DND-41 (cell line): Measurements from ENCODE around the gene RGS5.

Source experiments
- ATAC-seq: fragments of 200-7000 bp; cut with Tn5 transposase; 3 replicates; pipeline ENCODE4 v1.9.1; 2021; ENCODE audit warnings: low read depth; ENCODE audit not compliant: insufficient read depth
- DNase-seq: peaks from one replicate; pipeline ENCODE4 v3.0.0-alpha.2; 2020
- H2AFZ ChIP-seq: 2 replicates; pipeline ENCODE4 v1.6.0; 2012; ENCODE audit warnings: low read depth, low read length
- H3K27ac ChIP-seq: 2 replicates; pipeline ENCODE4 v1.5.1; 2012; ENCODE audit warnings: low read length, inconsistent platforms
- H3K27me3 ChIP-seq: fragments of 200-600 bp; sonication (generic); 2 replicates; pipeline ENCODE4 v1.6.0; 2012; ENCODE audit warnings: low read length, mild to moderate bottlenecking, inconsistent platforms; ENCODE audit not compliant: insufficient read depth, poor library complexity
- H3K36me3 ChIP-seq: 2 replicates; pipeline ENCODE4 v1.5.1; 2012; ENCODE audit warnings: low read length, inconsistent platforms; ENCODE audit not compliant: insufficient read depth
- H3K4me1 ChIP-seq: 2 replicates; pipeline ENCODE4 v1.5.1; 2012; ENCODE audit warnings: mild to moderate bottlenecking, low read length; ENCODE audit not compliant: insufficient read depth
- H3K4me2 ChIP-seq: 2 replicates; pipeline ENCODE4 v1.6.0; 2012; ENCODE audit warnings: mild to moderate bottlenecking, moderate library complexity, low read length, inconsistent platforms; ENCODE audit not compliant: insufficient read depth
- H3K4me3 ChIP-seq, 2 experiments: fragments of 200-600 bp in 1 of 2; shearing (Covaris generic) in 1 of 2; 2 replicates each; pipeline ENCODE4 v1.5.1; 2012 to 2016; ENCODE audit warnings: inconsistent platforms in 2 of 2, low read length in 2 of 2, mild to moderate bottlenecking in 2 of 2, low read depth in 1 of 2, moderate library complexity in 1 of 2
- H3K79me2 ChIP-seq: 2 replicates; pipeline ENCODE4 v1.6.0; 2012; ENCODE audit warnings: low read length, inconsistent platforms; ENCODE audit not compliant: insufficient read depth
- H3K9ac ChIP-seq: 2 replicates; pipeline ENCODE4 v1.6.0; 2012; ENCODE audit warnings: low read depth, mild to moderate bottlenecking, inconsistent platforms, low read length, moderate library complexity
- H3K9me3 ChIP-seq: 2 replicates; pipeline ENCODE4 v1.5.1; 2012; ENCODE audit warnings: low read length, moderate library complexity, mild to moderate bottlenecking, inconsistent platforms; ENCODE audit not compliant: insufficient read depth, severe bottlenecking
- H4K20me1 ChIP-seq: 2 replicates; pipeline ENCODE4 v1.6.0; 2012; ENCODE audit warnings: low read length; ENCODE audit not compliant: insufficient read depth
- CTCF ChIP-seq: IDR thresholded peaks from 2 replicates; pipeline ENCODE4 v1.5.1; 2012; ENCODE audit warnings: borderline replicate concordance, low read length, moderate library complexity, mild to moderate bottlenecking; ENCODE audit not compliant: poor library complexity, severe bottlenecking; ENCODE audit errors: extremely low read depth
- EZH2 ChIP-seq: IDR thresholded peaks from 3 replicates; pipeline ENCODE4 v1.6.1; 2012; ENCODE audit warnings: borderline replicate concordance, low read depth, mild to moderate bottlenecking, moderate library complexity, low read length, inconsistent platforms; ENCODE audit not compliant: severe bottlenecking

The RGS5 gene

DNA sequence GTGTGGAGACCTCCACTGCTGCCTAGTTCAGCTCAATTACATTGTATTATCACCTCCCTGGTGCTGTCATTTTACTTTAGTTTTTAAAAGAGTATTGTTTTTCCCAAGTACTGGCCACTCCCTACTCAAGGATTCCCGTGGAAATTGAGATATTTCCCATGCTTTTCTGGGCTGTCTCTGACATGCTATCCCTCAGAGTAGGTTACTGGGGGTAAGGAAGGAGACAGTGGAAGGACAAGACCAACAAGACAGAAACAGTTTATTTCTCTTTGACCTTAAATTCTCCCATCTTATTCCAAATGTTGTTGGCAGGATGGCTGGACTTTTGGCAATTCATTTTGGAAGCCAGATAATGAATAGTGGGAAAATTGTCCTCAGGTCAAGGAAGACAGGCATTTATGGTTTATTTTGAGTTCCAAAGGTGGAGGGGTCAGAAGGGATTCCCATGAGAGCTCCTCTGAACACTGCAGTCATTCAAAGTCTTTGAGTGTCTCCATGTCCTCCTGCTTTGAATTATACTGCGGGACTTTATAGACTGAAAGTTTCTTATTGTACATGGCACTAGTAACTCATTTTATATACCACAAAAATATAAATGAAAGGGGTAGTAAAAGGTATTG, 20.3 kb downstream of the RGS5 start:
- Histone ChIP-seq H3K9me3 (no peaks in the 10 kb centered on the region), H3K9ac (no peak overlapping the region), H3K27ac (no peak overlapping the region), H3K4me2 (no peak overlapping the region), H3K36me3 (no peaks in the 10 kb centered on the region), H3K4me1 (no peaks in the 10 kb centered on the region), H3K4me3 (no peak overlapping the region), H4K20me1 (no peaks in the 10 kb centered on the region), H3K79me2 (no peaks in the 10 kb centered on the region), H3K27me3 (no peaks in the 10 kb centered on the region), H2AFZ (no peak overlapping the region)
- DNase-seq (no peak), ATAC-seq (no peak)
- TF ChIP-seq CTCF: no peak
- no peak for TF ChIP-seq EZH2

GRCh38 chr1:163178628-163179027, 24.1 kb downstream of the RGS5 start:
- no peak for ATAC-seq
- H3K4me1 ChIP-seq: no peaks in the 10 kb centered on the region
- no peaks in the 10 kb centered on the region for H3K27me3 ChIP-seq
- DNase-seq: no peak
- no peak overlapping the region for H3K4me3 ChIP-seq
- H4K20me1 ChIP-seq: no peaks in the 10 kb centered on the region
- TF ChIP-seq EZH2 (no peak), CTCF (no peak)
- no peak overlapping the region for H2AFZ ChIP-seq
- no peak overlapping the region for H3K4me2 ChIP-seq
- no peaks in the 10 kb centered on the region for H3K79me2 ChIP-seq
- H3K9me3 ChIP-seq: no peaks in the 10 kb centered on the region
- no peak overlapping the region for H3K27ac ChIP-seq
- no peak overlapping the region for H3K9ac ChIP-seq
- no peaks in the 10 kb centered on the region for H3K36me3 ChIP-seq

DNA sequence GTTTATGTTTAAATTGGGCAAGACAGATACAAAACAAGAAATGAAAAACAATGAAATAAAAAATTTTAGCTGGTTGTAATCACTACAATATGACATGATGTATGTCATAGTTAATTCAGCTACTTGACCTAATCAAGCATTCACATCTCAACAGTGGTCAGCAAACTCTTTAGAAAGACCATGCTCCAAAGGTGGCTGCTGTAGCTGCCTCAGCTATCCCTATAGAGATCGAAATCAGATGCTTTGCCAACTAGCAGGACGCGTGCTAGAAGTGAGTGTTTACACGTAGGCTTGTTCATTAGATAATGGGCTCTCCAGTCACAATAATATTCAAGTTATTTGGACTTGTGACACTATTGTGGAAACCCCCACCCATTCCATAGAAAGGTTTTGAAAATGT, 25.9 kb downstream of the RGS5 start:
- DNase-seq: no peak
- Histone ChIP-seq H3K4me1 (no peaks in the 10 kb centered on the region), H3K9me3 (no peaks in the 10 kb centered on the region), H2AFZ (no peak overlapping the region), H3K9ac (no peak overlapping the region), H3K4me2 (no peak overlapping the region), H3K36me3 (no peaks in the 10 kb centered on the region), H3K27me3 (no peaks in the 10 kb centered on the region), H3K27ac (no peak overlapping the region), H3K79me2 (no peaks in the 10 kb centered on the region), H4K20me1 (no peaks in the 10 kb centered on the region), H3K4me3 (no peak overlapping the region)
- TF ChIP-seq CTCF: no peak
- TF ChIP-seq EZH2: no peak
- no peak for ATAC-seq
